HG02588 (cell line): ENCODE results near the gene C13orf46.

Experiments used
- ATAC-seq: cut with Tn5 transposase; IDR thresholded peaks from one replicate; pipeline ENCODE4 v1.9.1; 2021; ENCODE audit warnings: mild to moderate bottlenecking, moderate library complexity; ENCODE audit not compliant: unreplicated experiment

Gene C13orf46

GRCh38 chr13:113956571-113956970 lies 17.3 kb downstream of the C13orf46 start:
- ATAC-seq = no peak

- no peak for ATAC-seq
These were observed 18.2 kb downstream of the C13orf46 start for GRCh38 chr13:113955691-113956090.

GRCh38 chr13:113955235-113955634 lies 18.6 kb downstream of the C13orf46 start:
- no peak for ATAC-seq

GRCh38 chr13:113954046-113954835 lies 19.6 kb downstream of the C13orf46 start:
- no peak for ATAC-seq

GRCh38 chr13:113953561-113953960 lies 20.3 kb downstream of the C13orf46 start:
- ATAC-seq = no peak

DNA sequence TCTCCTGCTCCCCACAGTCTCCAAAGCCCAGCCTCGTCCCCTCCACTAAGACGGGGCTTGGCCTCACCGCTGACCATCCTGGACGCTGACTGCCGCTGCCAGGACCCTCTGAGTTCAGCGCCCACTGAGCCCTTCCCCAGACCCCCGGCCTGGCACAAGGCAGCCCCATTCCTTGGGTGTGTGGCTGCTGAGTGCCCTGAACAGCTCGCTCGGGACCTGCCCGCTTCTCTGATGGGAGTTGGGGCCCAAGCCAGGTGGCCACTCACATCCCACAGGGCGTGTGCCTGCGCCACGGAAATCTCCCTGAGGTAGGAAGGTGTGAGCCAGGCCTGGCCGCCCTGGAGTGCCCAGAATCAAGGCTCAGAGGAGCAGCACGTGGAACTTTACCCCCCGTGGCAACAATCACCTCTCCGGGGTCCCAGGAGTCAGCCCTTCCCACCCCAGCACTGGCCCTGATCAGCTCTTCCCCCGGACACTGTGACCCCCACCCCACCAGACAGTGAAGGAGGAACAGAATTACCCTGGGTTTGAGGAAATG lies 20.8 kb downstream of the C13orf46 start:
- ATAC-seq = no peak

- no peak for ATAC-seq
These were observed 21.5 kb downstream of the C13orf46 start for GRCh38 chr13:113952151-113952982.

GRCh38 chr13:113951246-113951999 lies 22.5 kb downstream of the C13orf46 start:
- peak; percentile 73 for ATAC-seq

- peak; percentile 12 for ATAC-seq
These were observed 23.2 kb downstream of the C13orf46 start for GRCh38 chr13:113950451-113951245.

DNA sequence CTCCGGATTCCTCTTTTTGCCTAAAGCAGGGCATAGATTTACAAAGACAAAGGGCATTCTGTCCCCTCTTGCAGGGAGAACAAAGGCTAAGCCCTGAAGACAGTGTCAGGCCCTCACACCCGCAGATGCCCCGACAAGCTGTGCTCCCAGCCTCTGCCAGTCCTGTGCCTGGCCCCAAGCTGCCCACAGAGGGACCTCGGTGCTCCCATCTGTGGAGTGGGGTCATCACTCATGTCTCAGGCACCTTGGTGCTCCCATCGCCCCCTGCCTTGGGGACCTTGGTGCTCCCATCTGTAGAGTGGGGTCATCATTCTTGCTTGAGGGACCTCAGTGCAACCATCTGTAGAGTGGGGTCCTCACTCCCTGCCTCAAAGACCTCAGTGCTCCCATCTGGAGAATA lies 24.3 kb downstream of the C13orf46 start:
- ATAC-seq = no peak

GRCh38 chr13:113948034-113948742 lies 25.7 kb downstream of the C13orf46 start:
- no peak for ATAC-seq

DNA sequence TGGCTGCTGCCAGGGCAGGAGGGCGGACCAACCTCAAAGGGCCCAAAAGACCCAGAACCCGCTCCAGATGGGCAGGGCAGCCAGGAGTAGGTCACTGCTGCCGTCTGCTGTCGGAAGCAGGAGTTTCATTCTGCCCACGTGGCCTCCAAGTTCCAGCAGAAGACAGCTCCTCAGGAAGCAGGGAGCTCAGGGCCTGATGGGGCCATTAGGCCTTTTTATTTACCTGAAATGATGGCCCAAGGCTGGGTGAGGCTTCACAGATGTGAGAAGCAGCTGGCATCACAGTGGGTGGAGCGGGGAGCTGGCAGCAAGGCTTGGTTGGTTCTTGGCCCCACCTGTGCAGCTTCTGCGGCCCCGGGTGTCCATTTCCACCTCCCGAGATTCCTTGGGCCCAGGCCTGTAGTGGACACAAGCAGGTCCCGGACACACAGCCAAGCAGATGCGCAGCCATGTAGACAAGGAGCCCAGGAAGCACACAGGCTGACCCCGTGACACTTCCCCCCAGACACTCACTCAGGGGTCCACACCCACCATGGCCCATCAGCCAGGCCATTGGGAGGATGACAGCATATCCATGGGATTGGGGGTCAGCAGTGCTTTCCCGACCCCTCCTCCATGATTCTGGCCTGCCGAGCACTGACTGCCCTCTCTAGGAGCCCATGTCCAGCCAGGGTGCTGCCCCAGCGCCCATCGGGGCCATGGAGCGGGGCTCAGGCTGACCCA lies 26.4 kb downstream of the C13orf46 start:
- ATAC-seq = no peak

GRCh38 chr13:113946409-113947181 lies 27.3 kb downstream of the C13orf46 start:
- no peak for ATAC-seq

- ATAC-seq = no peak
These were observed 27.9 kb downstream of the C13orf46 start for GRCh38 chr13:113945857-113946408.

DNA sequence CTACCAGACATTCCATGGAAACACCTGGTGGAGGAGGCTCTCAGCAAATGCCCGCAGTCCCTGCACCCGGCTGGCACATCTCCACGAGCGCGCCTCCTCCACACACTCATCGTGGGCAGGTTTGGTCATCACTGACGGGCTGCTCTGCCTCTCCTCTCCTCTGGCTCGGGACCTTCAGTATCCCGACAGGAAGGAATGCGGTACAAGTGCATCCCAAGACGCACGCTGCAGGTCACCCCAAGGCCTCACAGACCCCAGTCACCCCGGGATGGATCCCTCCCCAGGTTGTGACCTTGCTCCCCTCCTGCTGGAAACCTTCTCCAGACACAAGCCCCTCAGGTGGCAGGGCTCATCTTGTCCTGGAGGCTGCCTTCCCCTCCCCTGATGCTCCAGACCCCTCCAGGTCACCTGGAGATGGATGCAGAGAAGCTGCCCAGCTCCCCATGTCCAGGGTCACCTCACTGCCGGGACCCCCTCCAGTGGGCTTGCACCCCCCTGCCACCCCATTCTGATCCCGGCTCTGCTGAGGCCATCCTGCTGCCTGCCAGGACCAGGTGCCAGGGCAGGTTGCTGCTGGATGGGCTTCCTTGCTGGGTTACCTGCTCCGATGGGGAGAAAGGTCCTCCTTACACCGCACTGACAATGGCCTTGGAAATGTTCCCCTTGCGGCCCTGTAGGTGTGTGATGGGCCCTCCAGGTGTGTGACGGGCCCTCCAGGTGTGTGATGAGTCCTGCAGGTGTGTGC lies 29.9 kb downstream of the C13orf46 start:
- no peak for ATAC-seq

- no peak for ATAC-seq
These were observed 31.2 kb downstream of the C13orf46 start for GRCh38 chr13:113942591-113943103.
